Endothelial cell of umbilical vein (primary cell): ENCODE results near the gene ZNF528. TPM values are rescaled to one million over a fixed set of nuclear protein-coding genes. Genes with fewer than 3 reads are reported as not detected.

Experiments
- BruUV-seq: library from RNA; stranded (reverse); fragments of 400-500 nt; replicated peaks from 2 replicates; lab custom pipeline; 2021; lab: Mats Ljungman, UMichigan
- CTCF ChIA-PET: fragments of 300-600, 350-600 bp; sonication (Branson Sonifier 250); formaldehyde crosslinking; loops from one replicate; lab custom pipeline; 2021; ENCODE audit warnings: antibody characterized with exemption, inconsistent platforms; lab: Charles Lee
- POLR2A ChIA-PET: fragments of 300-600, 350-600 bp; sonication (Branson Sonifier 250); formaldehyde crosslinking; loops from one replicate; lab custom pipeline; 2021; ENCODE audit warnings: antibody characterized with exemption, inconsistent platforms; lab: Charles Lee
- DNase-seq: peaks from one replicate; pipeline ENCODE4 v3.0.0-alpha.2; 2011; ENCODE audit warnings: low read depth, low spot score
- FAIRE-seq: peaks from 2 replicates; lab custom pipeline; 2011; peaks lifted over from hg19 to GRCh38; lab: Jason Lieb, UNC
- H2AFZ ChIP-seq: 2 replicates; pipeline ENCODE4 v1.6.0; 2012; ENCODE audit warnings: low read depth, low read length, control low read depth, inconsistent platforms
- H3K27ac ChIP-seq: 2 replicates; pipeline ENCODE4 v1.5.1; 2011; ENCODE audit warnings: low read depth, mild to moderate bottlenecking, control low read depth, low read length, moderate library complexity; ENCODE audit not compliant: insufficient read depth
- H3K27me3 ChIP-seq, 2 experiments: 2 replicates each; pipeline versions ENCODE4 v1.6.0 to v1.6.1; 2011; ENCODE audit warnings: low read length in 2 of 2, mixed read lengths in 1 of 2; ENCODE audit not compliant: control insufficient read depth in 2 of 2, insufficient read depth in 2 of 2
- H3K36me3 ChIP-seq, 2 experiments: 2 replicates in 1 of 2; 3 replicates in 1 of 2; pipeline ENCODE4 v1.5.1; 2011; ENCODE audit warnings: low read length in 2 of 2, mild to moderate bottlenecking in 1 of 2, moderate library complexity in 1 of 2; ENCODE audit not compliant: control insufficient read depth in 2 of 2, insufficient read depth in 2 of 2; ENCODE audit errors: extremely low read depth in 1 of 2
- H3K4me1 ChIP-seq: 3 replicates; pipeline ENCODE4 v1.5.1; 2011; ENCODE audit warnings: mild to moderate bottlenecking, low read length; ENCODE audit not compliant: control insufficient read depth, insufficient read depth; ENCODE audit errors: extremely low read depth
- H3K4me2 ChIP-seq: 2 replicates; pipeline ENCODE4 v1.6.1; 2011; ENCODE audit warnings: low read length, control low read depth, mixed read lengths; ENCODE audit not compliant: insufficient read depth
- H3K4me3 ChIP-seq, 3 experiments: fragments of 200-600 bp in 1 of 3; sonication (generic), shearing (Covaris generic) in 1 of 3; replicated peaks in 1 of 3; 2 replicates each; pipeline ENCODE4 v1.5.1; 2011 to 2016; ENCODE audit warnings: control low read depth in 3 of 3, low read length in 3 of 3, mild to moderate bottlenecking in 2 of 3, inconsistent platforms in 1 of 3, low read depth in 1 of 3, moderate library complexity in 1 of 3; ENCODE audit not compliant: insufficient read depth in 1 of 3
- H3K79me2 ChIP-seq: 2 replicates; pipeline ENCODE4 v1.6.0; 2012; ENCODE audit warnings: low read length, inconsistent platforms; ENCODE audit not compliant: control insufficient read depth, insufficient read depth
- H3K9ac ChIP-seq: replicated peaks from 2 replicates; pipeline ENCODE3; 2011; ENCODE audit warnings: low read length, control low read depth; ENCODE audit not compliant: insufficient read depth; ENCODE audit errors: extremely low read depth
- H3K9me1 ChIP-seq: replicated peaks from 3 replicates; pipeline ENCODE4 v1.6.0; 2011; ENCODE audit warnings: mild to moderate bottlenecking, low read length; ENCODE audit not compliant: control insufficient read depth, insufficient read depth; ENCODE audit errors: extremely low read depth
- H3K9me3 ChIP-seq: replicated peaks from 2 replicates; pipeline ENCODE4 v1.5.1; 2012; ENCODE audit warnings: low read length, inconsistent platforms; ENCODE audit not compliant: control insufficient read depth, insufficient read depth
- H4K20me1 ChIP-seq: replicated peaks from 2 replicates; pipeline ENCODE3; 2011; ENCODE audit warnings: mild to moderate bottlenecking, low read length; ENCODE audit not compliant: control insufficient read depth, insufficient read depth; ENCODE audit errors: extremely low read depth
- EZH2 ChIP-seq: IDR thresholded peaks from 2 replicates; pipeline ENCODE4 v1.6.1; 2012; ENCODE audit warnings: borderline replicate concordance, low read depth, mild to moderate bottlenecking, moderate library complexity, low read length, inconsistent platforms; ENCODE audit not compliant: severe bottlenecking
- FOS ChIP-seq: IDR thresholded peaks from 2 replicates; pipeline ENCODE4 v1.6.1; 2011; ENCODE audit warnings: mild to moderate bottlenecking, low read length, moderate library complexity, borderline replicate concordance; ENCODE audit not compliant: insufficient read depth
- GATA2 ChIP-seq: IDR thresholded peaks from 2 replicates; pipeline ENCODE4 v1.7.0; 2011; ENCODE audit warnings: low read depth, mild to moderate bottlenecking, moderate library complexity, mixed read lengths, low read length; ENCODE audit not compliant: insufficient read length, insufficient read depth
- JUN ChIP-seq: IDR thresholded peaks from 2 replicates; pipeline ENCODE4 v1.6.1; 2011; ENCODE audit warnings: borderline replicate concordance, low read depth; ENCODE audit not compliant: insufficient read length, insufficient read depth
- MYC ChIP-seq: IDR thresholded peaks from one replicate; pipeline ENCODE4 v1.6.1; 2011; ENCODE audit warnings: mild to moderate bottlenecking, low read depth, low read length
- POLR2A ChIP-seq: IDR thresholded peaks from 2 replicates; pipeline ENCODE4 v1.6.1; 2012; ENCODE audit warnings: low read depth, mild to moderate bottlenecking, control low read depth, low read length
- POLR2AphosphoS5 ChIP-seq: IDR thresholded peaks from 2 replicates; pipeline ENCODE4 v1.6.1; 2012; ENCODE audit warnings: low read depth, mild to moderate bottlenecking, control low read depth, low read length, moderate library complexity; ENCODE audit not compliant: insufficient read depth
- dilution Hi-C: fragments of 300-500 bp; cut with MboI; formaldehyde crosslinking; loops from one replicate; pipeline ENCODE4 v1.15.0; 2019; ENCODE audit warnings: low sequenced_read_pairs; ENCODE audit not compliant: extremely low pct_ligation_motif_present
- intact Hi-C: fragments of 100-400 bp; cut with micrococcal nuclease; formaldehyde crosslinking; loops from one replicate; pipeline ENCODE4 v1.10.0; 2022
- polyA plus RNA-seq, 4 experiments: library from polyadenylated mRNA; depleted of rRNA in 3 of 4; stranded (reverse) in 3 of 4; unstranded in 1 of 4; fragments of >200 nt; gene quantifications; 2 replicates each; pipeline versions ENCODE4 v1.2.1 to v1.2.3, GENCODE V29; 2011 to 2012; ENCODE audit warnings: missing spikeins in 1 of 4
- total RNA-seq: library from RNA; stranded (reverse); gene quantifications from 2 replicates; pipeline ENCODE4 v1.2.3, GENCODE V29; 2021
- TF ChIP-seq, protein P1 (sequence below), 2 donors: IDR thresholded peaks; 1 replicate in 1 of 2; 2 replicates in 1 of 2; pipeline ENCODE4 v1.5.1; 2011; ENCODE audit warnings: low read length in 2 of 2, mild to moderate bottlenecking in 2 of 2, moderate library complexity in 2 of 2, control low read depth in 1 of 2, inconsistent platforms in 1 of 2, low read depth in 1 of 2; ENCODE audit not compliant: insufficient read depth in 1 of 2; ENCODE audit errors: extremely low read depth in 1 of 2
- TF ChIP-seq, protein P2 (sequence below): IDR thresholded peaks from 2 replicates; pipeline ENCODE4 v1.6.1; 2011; ENCODE audit not compliant: insufficient read depth, insufficient read length

The ZNF528 gene
- total and polyA plus RNA-seq, 2 donors (not counting 3 experiments of a cell fraction or from before 2014, with no cell fraction given), result 6.2 to 16.1 TPM

DNA sequence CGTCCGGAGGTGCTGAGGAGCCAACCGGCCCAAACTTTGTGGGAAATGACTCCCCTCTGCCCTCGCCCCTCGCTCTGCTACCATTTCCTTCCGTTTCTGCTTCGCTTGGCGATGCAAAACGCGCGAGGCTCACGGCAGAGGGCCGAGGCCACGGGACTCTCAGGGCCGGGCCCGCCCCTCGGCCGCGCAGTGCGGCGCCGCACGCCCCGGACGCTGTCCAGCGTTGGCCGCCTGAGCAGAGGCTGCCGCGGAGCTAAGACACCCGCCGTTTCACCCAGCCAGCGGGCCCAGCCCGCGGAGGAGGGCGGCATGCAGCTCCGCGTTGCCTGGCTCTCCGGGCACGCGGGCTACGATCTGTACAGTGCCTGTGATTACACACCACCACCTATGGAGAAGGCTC, 53.6 kb downstream of the ZNF528 start:
- Histone ChIP-seq H3K27me3 (no peaks in the 10 kb centered on the region), H3K9me1 (no peaks in the 10 kb centered on the region), H3K9ac (no peak overlapping the region), H3K9me3 (peaks cover 3% of the 10 kb centered on the region), H2AFZ (no peak overlapping the region), H3K4me1 (no peaks in the 10 kb centered on the region), H3K27ac (no peak overlapping the region), H4K20me1 (no peaks in the 10 kb centered on the region), H3K36me3 (no peaks in the 10 kb centered on the region), H3K4me3 (no peak overlapping the region), H3K79me2 (no peaks in the 10 kb centered on the region), H3K4me2 (no peak overlapping the region)
- dilution Hi-C loops (no loop called here), intact Hi-C loops (no loop called here)
- ChIA-PET POLR2A (no interaction called here), CTCF (no interaction called here)
- DNase-seq (no peak), FAIRE-seq (no peak)
- no TSS peak for BruUV-seq
- TF ChIP-seq POLR2AphosphoS5 (no peak), FOS (no peak), JUN (no peak), EZH2 (no peak), GATA2 (no peak), POLR2A (no peak), MYC (no peak)
- TF ChIP-seq, protein P1, sequence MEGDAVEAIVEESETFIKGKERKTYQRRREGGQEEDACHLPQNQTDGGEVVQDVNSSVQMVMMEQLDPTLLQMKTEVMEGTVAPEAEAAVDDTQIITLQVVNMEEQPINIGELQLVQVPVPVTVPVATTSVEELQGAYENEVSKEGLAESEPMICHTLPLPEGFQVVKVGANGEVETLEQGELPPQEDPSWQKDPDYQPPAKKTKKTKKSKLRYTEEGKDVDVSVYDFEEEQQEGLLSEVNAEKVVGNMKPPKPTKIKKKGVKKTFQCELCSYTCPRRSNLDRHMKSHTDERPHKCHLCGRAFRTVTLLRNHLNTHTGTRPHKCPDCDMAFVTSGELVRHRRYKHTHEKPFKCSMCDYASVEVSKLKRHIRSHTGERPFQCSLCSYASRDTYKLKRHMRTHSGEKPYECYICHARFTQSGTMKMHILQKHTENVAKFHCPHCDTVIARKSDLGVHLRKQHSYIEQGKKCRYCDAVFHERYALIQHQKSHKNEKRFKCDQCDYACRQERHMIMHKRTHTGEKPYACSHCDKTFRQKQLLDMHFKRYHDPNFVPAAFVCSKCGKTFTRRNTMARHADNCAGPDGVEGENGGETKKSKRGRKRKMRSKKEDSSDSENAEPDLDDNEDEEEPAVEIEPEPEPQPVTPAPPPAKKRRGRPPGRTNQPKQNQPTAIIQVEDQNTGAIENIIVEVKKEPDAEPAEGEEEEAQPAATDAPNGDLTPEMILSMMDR (IDR thresholded peaks at IDR 0.05; ENCODE audit: extremely low read depth in 1 of 2, insufficient read depth in 1 of 2, low read depth in 1 of 2, low read length in 2 of 2), result no peak
- TF ChIP-seq, protein P2, sequence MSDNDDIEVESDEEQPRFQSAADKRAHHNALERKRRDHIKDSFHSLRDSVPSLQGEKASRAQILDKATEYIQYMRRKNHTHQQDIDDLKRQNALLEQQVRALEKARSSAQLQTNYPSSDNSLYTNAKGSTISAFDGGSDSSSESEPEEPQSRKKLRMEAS, result no peak
